Loucy (cell line): ENCODE data around the gene RUVBL1.

Source experiments
- EZH2phosphoT487 ChIP-seq: fragments of 200-600 bp; IDR thresholded peaks from 2 replicates; pipeline ENCODE4 v1.6.1; 2018; ENCODE audit warnings: antibody characterized with exemption, mild to moderate bottlenecking, moderate library complexity, borderline replicate concordance
- TF ChIP-seq, protein P1 (sequence below): fragments of 200-600 bp; sonication (generic); conservative IDR thresholded peaks from 2 replicates; pipeline ENCODE4 v1.5.1; 2014; ENCODE audit warnings: mild to moderate bottlenecking, antibody characterized with exemption, low read length

DNA sequence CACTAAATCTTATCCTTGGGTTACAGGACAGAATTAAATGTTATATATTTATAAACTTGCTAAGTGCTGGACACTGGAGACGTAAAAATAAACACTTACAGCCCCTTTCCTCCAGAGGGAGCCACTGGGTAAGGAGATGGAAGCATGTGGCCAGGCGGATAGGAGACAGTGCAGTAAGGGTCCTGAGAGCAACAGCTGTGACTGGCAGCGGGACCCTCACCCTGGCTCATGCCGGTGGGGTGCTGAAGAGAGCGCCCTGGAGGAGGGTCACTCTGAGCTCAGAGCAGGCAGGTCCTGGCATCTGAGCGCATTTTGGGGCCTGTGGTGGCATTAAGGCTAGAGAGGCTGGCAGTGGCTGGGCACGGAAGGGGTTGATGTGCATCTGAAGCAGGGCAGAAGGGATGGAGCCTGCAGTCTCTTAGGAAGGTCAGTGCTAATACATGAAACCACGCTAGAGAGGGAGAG, 55.4 kb downstream of the RUVBL1 start:
- TF ChIP-seq, protein P1, sequence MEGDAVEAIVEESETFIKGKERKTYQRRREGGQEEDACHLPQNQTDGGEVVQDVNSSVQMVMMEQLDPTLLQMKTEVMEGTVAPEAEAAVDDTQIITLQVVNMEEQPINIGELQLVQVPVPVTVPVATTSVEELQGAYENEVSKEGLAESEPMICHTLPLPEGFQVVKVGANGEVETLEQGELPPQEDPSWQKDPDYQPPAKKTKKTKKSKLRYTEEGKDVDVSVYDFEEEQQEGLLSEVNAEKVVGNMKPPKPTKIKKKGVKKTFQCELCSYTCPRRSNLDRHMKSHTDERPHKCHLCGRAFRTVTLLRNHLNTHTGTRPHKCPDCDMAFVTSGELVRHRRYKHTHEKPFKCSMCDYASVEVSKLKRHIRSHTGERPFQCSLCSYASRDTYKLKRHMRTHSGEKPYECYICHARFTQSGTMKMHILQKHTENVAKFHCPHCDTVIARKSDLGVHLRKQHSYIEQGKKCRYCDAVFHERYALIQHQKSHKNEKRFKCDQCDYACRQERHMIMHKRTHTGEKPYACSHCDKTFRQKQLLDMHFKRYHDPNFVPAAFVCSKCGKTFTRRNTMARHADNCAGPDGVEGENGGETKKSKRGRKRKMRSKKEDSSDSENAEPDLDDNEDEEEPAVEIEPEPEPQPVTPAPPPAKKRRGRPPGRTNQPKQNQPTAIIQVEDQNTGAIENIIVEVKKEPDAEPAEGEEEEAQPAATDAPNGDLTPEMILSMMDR: peak; percentile 76
- TF ChIP-seq EZH2phosphoT487: no peak
